HepG2 (cell line): ENCODE data around the gene TAF13. TPM values are rescaled to one million over a fixed set of nuclear protein-coding genes. Genes with fewer than 3 reads are reported as not detected.

Experiments used
- BCLAF1 ChIP-seq: fragments of 450-650 bp; IDR thresholded peaks from 2 replicates; pipeline ENCODE4 v1.6.1; 2017; ENCODE audit warnings: mild to moderate bottlenecking
- DBP ChIP-seq: sonication (generic); formaldehyde crosslinking; IDR thresholded peaks from 2 replicates; pipeline ENCODE4 v1.4.0; 2020; ENCODE audit warnings: missing genetic modification reagents; ENCODE audit errors: not compliant biosample characterization
- JDP2 ChIP-seq: sonication (generic); formaldehyde crosslinking; IDR thresholded peaks from 2 replicates; pipeline ENCODE4 v1.8.1; 2022; ENCODE audit warnings: missing genetic modification reagents, borderline replicate concordance
- MLXIP ChIP-seq: sonication (generic); formaldehyde crosslinking; IDR thresholded peaks from 2 replicates; pipeline ENCODE4 v1.9.0; 2021; ENCODE audit warnings: missing genetic modification reagents, borderline replicate concordance
- REL ChIP-seq: sonication (generic); formaldehyde crosslinking; conservative IDR thresholded peaks from 2 replicates; pipeline ENCODE4 v1.8.0; 2022; ENCODE audit warnings: mild to moderate bottlenecking, missing genetic modification reagents, moderate library complexity
- RNF219 ChIP-seq: sonication (generic); formaldehyde crosslinking; IDR thresholded peaks from 2 replicates; pipeline ENCODE4 v1.5.0; 2020; ENCODE audit warnings: mild to moderate bottlenecking, missing genetic modification reagents
- THAP11 ChIP-seq: IDR thresholded peaks from 2 replicates; pipeline ENCODE4 v1.6.1; 2016; ENCODE audit warnings: missing biosample characterization, missing genetic modification reagents
- YY1 ChIP-seq: IDR thresholded peaks from 2 replicates; pipeline ENCODE4 v1.6.1; 2011; ENCODE audit warnings: low read length, low read depth, moderate library complexity, mild to moderate bottlenecking; ENCODE audit not compliant: insufficient read depth, insufficient replicate concordance
- ZEB1 ChIP-seq: IDR thresholded peaks from 2 replicates; pipeline ENCODE4 v1.6.1; 2012; ENCODE audit warnings: mild to moderate bottlenecking, low read depth, inconsistent platforms; ENCODE audit not compliant: insufficient replicate concordance
- ZNF552 ChIP-seq: sonication (generic); formaldehyde crosslinking; IDR thresholded peaks from 2 replicates; pipeline ENCODE4 v1.9.0; 2022; ENCODE audit warnings: missing genetic modification reagents, mild to moderate bottlenecking, borderline replicate concordance
- ZNF687 ChIP-seq: sonication (generic); formaldehyde crosslinking; IDR thresholded peaks from 2 replicates; pipeline ENCODE4 v1.5.1; 2020; ENCODE audit warnings: mild to moderate bottlenecking, missing genetic modification reagents, moderate library complexity
- ZNF761 ChIP-seq: sonication (generic); formaldehyde crosslinking; conservative IDR thresholded peaks from 2 replicates; pipeline ENCODE4 v1.4.0; 2020; ENCODE audit warnings: mild to moderate bottlenecking, missing genetic modification reagents
- ZNF780A ChIP-seq: sonication (generic); formaldehyde crosslinking; IDR thresholded peaks from 2 replicates; pipeline ENCODE4 v1.8.0; 2022; ENCODE audit warnings: mild to moderate bottlenecking, missing genetic modification reagents, moderate library complexity
- ZZZ3 ChIP-seq: sonication (generic); formaldehyde crosslinking; IDR thresholded peaks from 2 replicates; pipeline ENCODE4 v1.4.0; 2020; ENCODE audit warnings: missing genetic modification reagents, mild to moderate bottlenecking, borderline replicate concordance
- polyA plus RNA-seq, 8 experiments: library from polyadenylated mRNA; depleted of rRNA in 3 of 8; stranded (reverse) in 7 of 8; unstranded in 1 of 8; fragments of >200 nt; fragmentation: Illumina TruSeq in 4 of 8; extraction: Trizol in 4 of 8; gene quantifications; 2 replicates each; pipeline versions ENCODE4 v1.2.1 to v1.2.3, GENCODE V29; 2011 to 2016; ENCODE audit warnings: low read depth in 4 of 8, missing spikeins in 1 of 8, mixed read lengths in 1 of 8; ENCODE audit not compliant: insufficient read depth in 1 of 8
- total RNA-seq, 5 experiments: library from RNA; depleted of rRNA; stranded (reverse); fragments of >200 nt; fragmentation: Illumina TruSeq; extraction: Trizol; gene quantifications; 2 replicates each; pipeline ENCODE4 v1.2.3, GENCODE V29; 2016; ENCODE audit warnings: low read depth in 1 of 5

TAF13 gene
- total and polyA plus RNA-seq, 2 of the 13 experiments (the other 11 are each of a cell fraction or from before 2014, with no cell fraction given) = 11.5 to 36.3 TPM

- TF ChIP-seq YY1 (peak; percentile 72), BCLAF1 (no peak), ZZZ3 (CRISPR knock-in tag) (peak; percentile 94), ZNF761 (CRISPR knock-in tag) (peak; percentile 87), JDP2 (CRISPR knock-in tag) (no peak), ZNF552 (CRISPR knock-in tag) (peak; percentile 96), DBP (CRISPR knock-in tag) (no peak), ZNF687 (peak; percentile 97), ZEB1 (no peak), ZNF780A (CRISPR knock-in tag) (peak; percentile 60; the same call in 1 of the 2 replicates), REL (CRISPR knock-in tag) (peak; percentile 70; the same call in 1 of the 2 replicates), THAP11 (peak; percentile 93), MLXIP (peak; percentile 76; the same call in 1 of the 2 replicates), RNF219 (CRISPR knock-in tag) (peak; percentile 95)
Observed at GRCh38 chr1:109099938-109100773, 24.4 kb upstream of the TAF13 start (continued).
